ENCODE measurements around the gene BAZ1A.
"Not testable (repeated sequence)": the region's sequence is repeated elsewhere in the genome, so short reads cannot be mapped to it uniquely, and the experiment has no call there.

The BAZ1A gene

GRCh38 chr14:34851395-34851794 lies 23.8 kb downstream of the BAZ1A start:
- no peak for DNase-seq

- DNase-seq, result no peak
Observed at GRCh38 chr14:34845869-34846268, 29.3 kb downstream of the BAZ1A start.

GRCh38 chr14:34843011-34843554 lies 32.1 kb downstream of the BAZ1A start:
- no peak for DNase-seq

- DNase-seq, result no peak
Observed at GRCh38 chr14:34837801-34838322, 37.3 kb downstream of the BAZ1A start.

GRCh38 chr14:34835312-34835711 lies 39.8 kb downstream of the BAZ1A start:
- no peak for DNase-seq

GRCh38 chr14:34833549-34834523 lies 41.3 kb downstream of the BAZ1A start:
- DNase-seq, result no peak

GRCh38 chr14:34826661-34827060 lies 48.5 kb downstream of the BAZ1A start:
- no peak for DNase-seq

GRCh38 chr14:34824826-34825225 lies 50.3 kb downstream of the BAZ1A start:
- DNase-seq, result no peak

- no peak for DNase-seq
Observed at GRCh38 chr14:34824256-34824655, 50.9 kb downstream of the BAZ1A start.

- no peak for DNase-seq
Observed at GRCh38 chr14:34817768-34818167, 57.4 kb downstream of the BAZ1A start.

- no peak for DNase-seq
Observed at GRCh38 chr14:34810028-34810427, 65.1 kb downstream of the BAZ1A start.

- no peak for DNase-seq
Observed at GRCh38 chr14:34806257-34806656, 68.9 kb downstream of the BAZ1A start.

GRCh38 chr14:34804933-34805332 lies 70.2 kb downstream of the BAZ1A start:
- no peak for DNase-seq

GRCh38 chr14:34798861-34799260 lies 76.3 kb downstream of the BAZ1A start:
- DNase-seq, result not testable (repeated sequence)

GRCh38 chr14:34797747-34798583 lies 77.2 kb downstream of the BAZ1A start:
- DNase-seq, result no peak

- DNase-seq, result no peak
Observed at GRCh38 chr14:34796902-34797301, 78.3 kb downstream of the BAZ1A start.

GRCh38 chr14:34794941-34795340 lies 80.2 kb downstream of the BAZ1A start:
- no peak for DNase-seq

GRCh38 chr14:34794217-34794616 lies 80.9 kb downstream of the BAZ1A start:
- DNase-seq, result no peak

- no peak for DNase-seq
Observed at GRCh38 chr14:34792598-34792997, 82.6 kb downstream of the BAZ1A start.

- DNase-seq, result no peak
Observed at GRCh38 chr14:34785223-34786006, 89.7 kb downstream of the BAZ1A start.

- DNase-seq, result no peak
Observed at GRCh38 chr14:34782031-34782430, 93.1 kb downstream of the BAZ1A start.

- no peak for DNase-seq
Observed at GRCh38 chr14:34781242-34781641, 93.9 kb downstream of the BAZ1A start.

Data from activated CD4-positive, CD25-positive, alpha-beta regulatory T cell treated with anti-CD3 and anti-CD28 coated beads, Interleukin-2, amount 50 U/mL, for 72 hours (primary cell).